Measurements from ENCODE around the gene ADH1A. TPM values are rescaled to one million over a fixed set of nuclear protein-coding genes. Genes with fewer than 3 reads are reported as not detected.

ADH1A gene
- total RNA-seq: under 1 TPM in 1 of 4 donors, not detected in 3; 0.16 TPM

GRCh38 chr4:99290848-99291786 is at the start of gene ADH1A:
Gene ADH1A, minus strand, starts transcription at chr4:99290985. Its CDS starts 71 bp downstream, at chr4:99290914.
- TF ChIP-seq POLR2A (IDR thresholded peaks at IDR 0.05) (no peak), CTCF (IDR thresholded peaks at IDR 0.05) (no peak)
- no peak for DNase-seq (ENCODE audit: low spot score in 2 of 2)
- no peak within 1 kb of the TSS for H3K4me3 ChIP-seq (ENCODE audit: low read depth, poor library complexity, severe bottlenecking)
- 80 to 83% methylated on average over 3 of the region's 3 CpGs for WGBS, 2 donors
- intact Hi-C loops (cut with DNase I; ENCODE audit: low total_unique reads): no loop called here

DNA sequence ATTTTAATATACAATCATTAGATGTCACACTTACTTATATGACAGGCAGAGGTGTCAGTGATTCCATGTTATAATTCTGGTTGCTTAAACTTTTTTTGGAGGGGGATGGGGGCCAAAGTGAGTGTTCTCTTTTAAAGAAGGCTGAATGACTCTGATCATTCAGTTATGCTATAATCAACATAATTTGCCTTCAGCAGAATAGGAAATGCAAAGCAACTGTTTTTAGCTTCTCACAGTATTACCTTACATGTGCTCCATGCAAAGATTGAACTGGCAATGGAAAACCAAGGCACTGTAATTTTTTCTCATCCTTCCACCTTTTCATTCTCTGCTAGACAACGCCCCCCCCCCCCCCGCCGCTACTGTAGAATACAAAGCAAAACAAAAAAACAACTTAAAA is 48.4 kb upstream of the ADH1A start:
- no peak overlapping the region for H3K4me3 ChIP-seq (ENCODE audit: low read depth, poor library complexity, severe bottlenecking)
- 78 to 92% methylated on average over 3 of the region's 3 CpGs for WGBS, 2 donors
- TF ChIP-seq POLR2A (IDR thresholded peaks at IDR 0.05): no peak
- no peak for TF ChIP-seq CTCF (IDR thresholded peaks at IDR 0.05)
- intact Hi-C loops (cut with DNase I; ENCODE audit: low total_unique reads): no loop called here
- no peak for DNase-seq (ENCODE audit: low spot score in 2 of 2)

DNA sequence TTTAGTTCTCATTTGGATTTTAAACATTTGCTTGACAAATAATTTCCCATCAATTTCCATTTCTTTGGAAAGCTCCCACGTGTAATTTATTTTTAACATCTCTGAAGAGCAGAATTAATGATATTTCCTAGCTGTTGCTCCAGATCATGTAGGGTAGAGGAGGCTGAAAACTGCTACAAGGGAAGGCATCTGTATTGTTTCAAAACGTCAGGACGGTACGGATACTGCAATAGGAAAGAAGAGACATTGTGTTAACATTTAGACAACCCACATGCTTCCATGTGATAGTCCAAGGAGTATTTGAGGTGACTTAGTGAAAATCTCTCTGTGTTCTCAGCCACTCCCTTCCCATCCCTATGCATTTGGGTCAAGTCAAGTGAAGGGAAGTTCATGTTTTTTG is 45.8 kb upstream of the ADH1A start:
- 71 to 73% methylated on average over 4 of the region's 4 CpGs for WGBS, 2 donors
- H3K4me3 ChIP-seq (ENCODE audit: low read depth, poor library complexity, severe bottlenecking): no peak overlapping the region
- TF ChIP-seq POLR2A (IDR thresholded peaks at IDR 0.05): no peak
- intact Hi-C loops (cut with DNase I; ENCODE audit: low total_unique reads): no loop called here
- no peak for DNase-seq (ENCODE audit: low spot score in 2 of 2)

DNA sequence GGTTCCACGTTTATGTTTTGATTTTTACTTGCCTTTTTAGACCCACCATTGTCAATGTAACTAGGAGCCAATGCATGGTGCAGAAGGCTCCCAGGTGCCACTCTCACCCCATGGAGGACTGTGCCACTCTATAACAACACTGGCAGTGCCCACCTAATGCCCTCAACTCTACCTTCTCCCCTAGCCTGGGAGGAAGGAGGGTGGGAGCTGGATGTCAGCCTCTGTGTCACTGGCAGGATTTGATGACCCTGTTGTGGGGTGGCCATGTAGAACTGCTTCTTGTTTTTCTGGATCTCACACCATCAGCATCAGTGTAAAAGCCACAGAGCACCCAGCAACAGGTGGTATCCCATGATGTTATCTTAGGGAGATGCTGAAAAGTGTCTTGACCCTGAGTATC is 44.1 kb upstream of the ADH1A start:
- intact Hi-C loops (cut with DNase I; ENCODE audit: low total_unique reads): no loop called here
- WGBS, 2 donors: 68 to 83% methylated on average over 1 of the region's 1 CpG
- no peak for DNase-seq (ENCODE audit: low spot score in 2 of 2)
- TF ChIP-seq POLR2A (IDR thresholded peaks at IDR 0.05) (no peak), CTCF (IDR thresholded peaks at IDR 0.05) (no peak)
- H3K4me3 ChIP-seq (ENCODE audit: low read depth, poor library complexity, severe bottlenecking): no peak overlapping the region

DNA sequence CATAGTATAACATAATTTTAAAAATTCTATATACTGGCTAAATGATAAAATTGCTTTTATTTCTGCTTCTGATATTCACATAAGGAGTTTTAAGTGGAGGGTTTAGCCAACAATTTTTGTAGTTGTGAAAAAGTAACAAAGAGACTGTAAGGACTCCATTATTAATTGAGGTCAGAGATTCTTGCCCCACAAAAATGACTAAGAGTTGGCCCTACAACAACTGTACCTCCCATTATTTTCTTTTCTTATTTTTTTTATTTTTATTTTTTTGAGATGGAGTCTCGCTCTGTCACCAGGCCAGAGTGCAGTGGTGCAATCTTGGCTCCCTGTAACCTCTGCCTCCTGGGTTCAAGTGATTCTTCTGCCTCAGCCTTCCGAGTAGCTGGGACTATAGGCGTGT is 39.9 kb upstream of the ADH1A start:
- H3K4me3 ChIP-seq (ENCODE audit: low read depth, poor library complexity, severe bottlenecking): no peak overlapping the region
- no peak for TF ChIP-seq CTCF (IDR thresholded peaks at IDR 0.05)
- TF ChIP-seq POLR2A (IDR thresholded peaks at IDR 0.05): no peak
- intact Hi-C loops (cut with DNase I; ENCODE audit: low total_unique reads): no loop called here
- DNase-seq (ENCODE audit: low spot score in 2 of 2): no peak
- WGBS, 2 donors: 90 to 91% methylated on average over 3 of the region's 3 CpGs

DNA sequence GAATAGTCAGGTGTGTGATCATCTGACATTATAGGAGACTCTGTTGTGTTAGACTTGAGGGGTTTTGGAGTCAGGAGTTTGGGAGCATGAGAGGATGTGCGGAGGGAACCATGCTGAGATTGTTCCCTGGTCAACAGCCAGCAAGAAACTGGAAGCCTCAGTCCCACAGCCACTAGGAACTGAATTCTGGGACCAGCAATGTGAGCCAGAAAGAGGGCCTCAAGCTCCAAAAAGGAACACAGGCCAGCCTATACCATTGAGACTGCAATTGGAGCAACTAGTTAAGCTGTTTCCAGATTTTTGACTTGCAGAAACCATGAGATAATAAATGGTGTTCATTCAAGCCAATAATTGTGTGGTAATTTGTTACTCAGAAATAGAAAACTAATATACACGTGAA is 39.1 kb upstream of the ADH1A start:
- no peak for DNase-seq (ENCODE audit: low spot score in 2 of 2)
- 70 to 73% methylated on average over 2 of the region's 2 CpGs for WGBS, 2 donors
- TF ChIP-seq POLR2A (IDR thresholded peaks at IDR 0.05): no peak
- no peak for TF ChIP-seq CTCF (IDR thresholded peaks at IDR 0.05)
- no peak overlapping the region for H3K4me3 ChIP-seq (ENCODE audit: low read depth, poor library complexity, severe bottlenecking)
- intact Hi-C loops (cut with DNase I; ENCODE audit: low total_unique reads): no loop called here
